Keratinocyte (primary cell): ENCODE data around the gene TMEM38B.

Experiments
- EZH2 ChIP-seq: IDR thresholded peaks from one replicate; pipeline ENCODE4 v1.6.1; 2012; ENCODE audit warnings: inconsistent platforms, mild to moderate bottlenecking, low read length, moderate library complexity
- TF ChIP-seq, protein P1 (sequence below), 3 experiments: IDR thresholded peaks in 1 of 3; conservative IDR thresholded peaks in 1 of 3; optimal IDR thresholded peaks in 1 of 3; 2 replicates in 2 of 3; 3 replicates in 1 of 3; pipeline versions ENCODE3 to v1.5.1; 2011; ENCODE audit warnings: low read length in 3 of 3, mild to moderate bottlenecking in 3 of 3, moderate library complexity in 2 of 3, control low read depth in 1 of 3, inconsistent platforms in 1 of 3; ENCODE audit not compliant: insufficient read depth in 2 of 3; ENCODE audit errors: extremely low read depth in 1 of 3

DNA sequence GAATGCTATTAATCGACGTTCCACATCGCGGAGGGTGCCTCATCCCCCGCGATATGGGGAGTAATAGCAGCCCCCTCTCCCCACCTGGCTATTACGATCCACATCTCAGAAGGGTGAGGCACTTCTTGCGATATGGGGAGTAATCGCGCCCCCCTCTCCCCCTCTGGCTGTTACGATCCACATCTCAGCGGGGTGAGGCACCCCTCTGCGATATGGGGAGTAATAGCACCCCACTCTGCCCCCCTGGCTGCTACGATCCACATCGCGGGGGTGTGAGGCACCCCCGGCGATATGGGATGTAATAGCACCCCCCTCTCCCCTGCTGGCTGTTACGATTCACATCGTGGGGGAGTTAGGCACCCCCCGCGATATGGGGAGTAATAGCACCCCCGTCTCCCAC, 128.5 kb downstream of the TMEM38B start:
- TF ChIP-seq, protein P1, sequence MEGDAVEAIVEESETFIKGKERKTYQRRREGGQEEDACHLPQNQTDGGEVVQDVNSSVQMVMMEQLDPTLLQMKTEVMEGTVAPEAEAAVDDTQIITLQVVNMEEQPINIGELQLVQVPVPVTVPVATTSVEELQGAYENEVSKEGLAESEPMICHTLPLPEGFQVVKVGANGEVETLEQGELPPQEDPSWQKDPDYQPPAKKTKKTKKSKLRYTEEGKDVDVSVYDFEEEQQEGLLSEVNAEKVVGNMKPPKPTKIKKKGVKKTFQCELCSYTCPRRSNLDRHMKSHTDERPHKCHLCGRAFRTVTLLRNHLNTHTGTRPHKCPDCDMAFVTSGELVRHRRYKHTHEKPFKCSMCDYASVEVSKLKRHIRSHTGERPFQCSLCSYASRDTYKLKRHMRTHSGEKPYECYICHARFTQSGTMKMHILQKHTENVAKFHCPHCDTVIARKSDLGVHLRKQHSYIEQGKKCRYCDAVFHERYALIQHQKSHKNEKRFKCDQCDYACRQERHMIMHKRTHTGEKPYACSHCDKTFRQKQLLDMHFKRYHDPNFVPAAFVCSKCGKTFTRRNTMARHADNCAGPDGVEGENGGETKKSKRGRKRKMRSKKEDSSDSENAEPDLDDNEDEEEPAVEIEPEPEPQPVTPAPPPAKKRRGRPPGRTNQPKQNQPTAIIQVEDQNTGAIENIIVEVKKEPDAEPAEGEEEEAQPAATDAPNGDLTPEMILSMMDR (optimal IDR thresholded peaks at IDR 0.05 in 1 of 3, IDR thresholded peaks at IDR 0.05 in 1 of 3, conservative IDR thresholded peaks at IDR 0.05 in 1 of 3; ENCODE audit: extremely low read depth in 1 of 3, insufficient read depth in 2 of 3, low read length in 3 of 3), result no peak
- no peak for TF ChIP-seq EZH2
